SU-DHL-6 (cell line): Measurements from ENCODE around the gene CTNNBL1.

Source experiments
- H2AFZ ChIP-seq: fragments of 200-600 bp; sonication (generic); 2 replicates; pipeline ENCODE4 v1.6.1; 2014; ENCODE audit warnings: low read depth, mild to moderate bottlenecking, moderate library complexity, mixed read lengths, antibody characterized with exemption, low read length; ENCODE audit not compliant: severe bottlenecking
- H3F3A ChIP-seq: fragments of 200-600 bp; shearing (Covaris generic); 2 replicates; pipeline ENCODE4 v1.6.0; 2016; ENCODE audit warnings: antibody characterized with exemption, mild to moderate bottlenecking; ENCODE audit not compliant: insufficient read depth
- H3K27ac ChIP-seq: fragments of 200-600 bp; sonication (generic); 2 replicates; pipeline ENCODE4 v1.5.1; 2016; ENCODE audit warnings: low read depth, mild to moderate bottlenecking, low read length, moderate library complexity, mixed read lengths
- H3K27me3 ChIP-seq: fragments of 200-600 bp; sonication (generic), shearing (Covaris generic); 2 replicates; pipeline ENCODE4 v1.6.0; 2014; ENCODE audit warnings: mild to moderate bottlenecking, low read length
- H3K36me3 ChIP-seq: fragments of 200-600 bp; sonication (generic); 2 replicates; pipeline ENCODE4 v1.6.1; 2014; ENCODE audit warnings: mild to moderate bottlenecking, low read length, mixed read lengths
- H3K4me2 ChIP-seq: fragments of 300-600, 200-600 bp; shearing (Covaris generic), sonication (generic); 2 replicates; pipeline ENCODE4 v1.6.0; 2014; ENCODE audit warnings: low read length, low read depth, mild to moderate bottlenecking; ENCODE audit not compliant: poor library complexity, severe bottlenecking
- H3K4me3 ChIP-seq: fragments of 200-600 bp; sonication (generic); 2 replicates; pipeline ENCODE4 v1.5.1; 2014; ENCODE audit warnings: antibody characterized with exemption, low read length, mild to moderate bottlenecking, mixed read lengths; ENCODE audit not compliant: insufficient read depth, poor library complexity, severe bottlenecking
- H3K79me2 ChIP-seq: fragments of 200-600 bp; sonication (generic); 2 replicates; pipeline ENCODE4 v1.6.1; 2014; ENCODE audit warnings: mild to moderate bottlenecking, low read length, moderate library complexity; ENCODE audit not compliant: insufficient read depth
- H3K9ac ChIP-seq: fragments of 200-600 bp; sonication (generic); 2 replicates; pipeline ENCODE4 v1.7.0; 2014; ENCODE audit warnings: mild to moderate bottlenecking, low read length
- H3K9me2 ChIP-seq: fragments of 200-600 bp; sonication (generic); replicated peaks from 2 replicates; pipeline ENCODE4 v1.6.1; 2014; ENCODE audit warnings: low read length; ENCODE audit not compliant: insufficient read depth
- H3K9me3 ChIP-seq: fragments of 200-600 bp; sonication (generic); 2 replicates; pipeline ENCODE4 v1.6.1; 2014; ENCODE audit warnings: low read length, mixed read lengths; ENCODE audit not compliant: insufficient read depth
- H4K20me1 ChIP-seq: fragments of 200-600 bp; sonication (generic); 2 replicates; pipeline ENCODE4 v1.6.1; 2014; ENCODE audit warnings: low read depth, mild to moderate bottlenecking, antibody characterized with exemption, low read length, moderate library complexity, mixed read lengths
- CTCF ChIP-seq: fragments of 200-600 bp; sonication (generic); IDR thresholded peaks from one replicate; pipeline ENCODE4 v1.5.1; 2017; ENCODE audit warnings: antibody characterized with exemption, mild to moderate bottlenecking, low read length, moderate library complexity; ENCODE audit not compliant: insufficient read depth, poor library complexity, severe bottlenecking
- EZH2phosphoT487 ChIP-seq: fragments of 200-600 bp; sonication (generic), shearing (Covaris generic); conservative IDR thresholded peaks from 2 replicates; pipeline ENCODE4 v1.6.1; 2018; ENCODE audit warnings: mild to moderate bottlenecking, antibody characterized with exemption, low read length, moderate library complexity, mixed read lengths

CTNNBL1 gene

GRCh38 chr20:37669062-37669772 is 24.6 kb upstream of the CTNNBL1 start:
- Histone ChIP-seq H3K9ac (no peak overlapping the region), H4K20me1 (no peaks in the 10 kb centered on the region), H3K79me2 (no peaks in the 10 kb centered on the region), H3K4me3 (no peak overlapping the region), H3K36me3 (no peaks in the 10 kb centered on the region), H3K9me3 (no peaks in the 10 kb centered on the region), H3K27me3 (no peaks in the 10 kb centered on the region), H3K9me2 (no peaks in the 10 kb centered on the region), H3K4me2 (no peak overlapping the region), H2AFZ (no peak overlapping the region), H3K27ac (no peak overlapping the region), H3F3A (no peaks in the 10 kb centered on the region)
- no peak for TF ChIP-seq CTCF
- TF ChIP-seq EZH2phosphoT487: no peak

GRCh38 chr20:37669773-37670236 is 24.0 kb upstream of the CTNNBL1 start:
- no peak for TF ChIP-seq CTCF
- TF ChIP-seq EZH2phosphoT487: no peak
- H3K9me2 ChIP-seq: no peaks in the 10 kb centered on the region
- no peaks in the 10 kb centered on the region for H3F3A ChIP-seq
- H3K9ac ChIP-seq: no peak overlapping the region
- H3K36me3 ChIP-seq: no peaks in the 10 kb centered on the region
- H3K79me2 ChIP-seq: no peaks in the 10 kb centered on the region
- no peak overlapping the region for H3K27ac ChIP-seq
- no peaks in the 10 kb centered on the region for H4K20me1 ChIP-seq
- no peaks in the 10 kb centered on the region for H3K9me3 ChIP-seq
- H2AFZ ChIP-seq: no peak overlapping the region
- H3K27me3 ChIP-seq: no peaks in the 10 kb centered on the region
- no peak overlapping the region for H3K4me3 ChIP-seq
- no peak overlapping the region for H3K4me2 ChIP-seq

- Histone ChIP-seq H3K9me2 (no peaks in the 10 kb centered on the region), H3K27me3 (no peaks in the 10 kb centered on the region), H3K9me3 (no peaks in the 10 kb centered on the region), H3F3A (no peaks in the 10 kb centered on the region), H3K4me3 (no peak overlapping the region), H2AFZ (no peak overlapping the region), H3K79me2 (no peaks in the 10 kb centered on the region), H3K4me2 (no peak overlapping the region), H3K36me3 (no peaks in the 10 kb centered on the region), H4K20me1 (no peaks in the 10 kb centered on the region), H3K27ac (no peak overlapping the region), H3K9ac (no peak overlapping the region)
- TF ChIP-seq CTCF: no peak
- no peak for TF ChIP-seq EZH2phosphoT487
Observed at GRCh38 chr20:37670351-37670791, 23.5 kb upstream of the CTNNBL1 start.
